Stomach (tissue), 9 donors: ENCODE results near the gene ATOH8. TPM values are rescaled to one million over a fixed set of nuclear protein-coding genes. Genes with fewer than 3 reads are reported as not detected.

Experiments used
- DNase-seq, 2 donors: peaks; one replicate each; pipeline versions ENCODE4 v3.0.0 to v3.0.0-alpha.2; 2013 to 2019
- H3K27ac ChIP-seq, 5 donors: fragments of 200-600 bp in 4 of 5; sonication (generic) in 4 of 5; one replicate each; pipeline ENCODE4 v1.5.1; 2013 to 2019; ENCODE audit warnings: mild to moderate bottlenecking in 1 of 5, moderate library complexity in 1 of 5
- H3K27me3 ChIP-seq, 3 donors: fragments of 200-600 bp; sonication (generic); one replicate each; pipeline ENCODE4 v1.5.1; 2017 to 2019; ENCODE audit warnings: mixed run types in 1 of 3
- H3K36me3 ChIP-seq, 4 donors: fragments of 200-600 bp; sonication (generic); 1 replicate in 3 of 4; 2 replicates in 1 of 4; pipeline ENCODE4 v1.5.1; 2016 to 2019
- H3K4me1 ChIP-seq, 4 donors: fragments of 200-600 bp; sonication (generic); one replicate each; pipeline ENCODE4 v1.5.1; 2016 to 2019
- H3K4me3 ChIP-seq, 4 donors: fragments of 200-600 bp; sonication (generic) in 3 of 4; one replicate each; pipeline ENCODE4 v1.5.1; 2016 to 2019; ENCODE audit warnings: mild to moderate bottlenecking in 1 of 4
- H3K9me3 ChIP-seq, 4 donors: fragments of 200-600 bp; sonication (generic); one replicate each; pipeline ENCODE4 v1.5.1; 2016 to 2019
- CTCF ChIP-seq, 7 experiments: fragments of 450-650 bp in 4 of 7; fragments of 200-600 bp in 3 of 7; sonication (generic) in 3 of 7; IDR thresholded peaks; one replicate each; pipeline ENCODE4 v1.5.1; 2016 to 2019; ENCODE audit warnings: antibody characterized with exemption in 7 of 7, control low read depth in 2 of 7, mild to moderate bottlenecking in 1 of 7
- EP300 ChIP-seq: sonication (generic); formaldehyde crosslinking; IDR thresholded peaks from one replicate; pipeline ENCODE4 v1.6.1; 2017; ENCODE audit warnings: antibody characterized with exemption
- POLR2A ChIP-seq, 4 donors: fragments of 450-650 bp; IDR thresholded peaks; one replicate each; pipeline ENCODE4 v1.6.1; 2016; ENCODE audit warnings: antibody characterized with exemption in 4 of 4, control low read depth in 2 of 4, mild to moderate bottlenecking in 1 of 4, moderate library complexity in 1 of 4
- POLR2AphosphoS5 ChIP-seq, 3 donors: sonication (generic); formaldehyde crosslinking; IDR thresholded peaks; one replicate each; pipeline ENCODE4 v1.6.1; 2016; ENCODE audit warnings: antibody characterized with exemption in 3 of 3
- WGBS, 5 donors: extraction: QIAGEN DNeasy Blood & Tissue Kit in 3 of 5; methylation state at CpG; one replicate each; pipeline versions ENCODE4 v1.1.5 to v1.1.7; 2013 to 2018; 5-methylcytosine and 5-hydroxymethylcytosine counted together
- intact Hi-C: fragments of 100-400 bp; cut with DNase I; formaldehyde crosslinking; loops from one replicate; pipeline ENCODE4 v1.15.1; 2023; ENCODE audit warnings: low total_unique reads
- polyA plus RNA-seq, 3 donors: library from polyadenylated mRNA; stranded (reverse); fragments of 200-250 nt; gene quantifications; one replicate each; pipeline ENCODE4 v1.2.3, GENCODE V29; 2013
- total RNA-seq, 5 donors: library from RNA; depleted of rRNA; stranded (reverse); fragments of >200 nt; gene quantifications; one replicate each; pipeline versions ENCODE4 v1.1.0 to v1.2.3, GENCODE V29; 2014 to 2016
- donor health status: healthy with polysubstance abuse.
- donor health status: Bipolar disorder and iron deficiency.
- donor health status: healthy.

The ATOH8 gene
- total and polyA plus RNA-seq, 8 donors: 2.3 to 23.2 (median 13.3) TPM

DNA sequence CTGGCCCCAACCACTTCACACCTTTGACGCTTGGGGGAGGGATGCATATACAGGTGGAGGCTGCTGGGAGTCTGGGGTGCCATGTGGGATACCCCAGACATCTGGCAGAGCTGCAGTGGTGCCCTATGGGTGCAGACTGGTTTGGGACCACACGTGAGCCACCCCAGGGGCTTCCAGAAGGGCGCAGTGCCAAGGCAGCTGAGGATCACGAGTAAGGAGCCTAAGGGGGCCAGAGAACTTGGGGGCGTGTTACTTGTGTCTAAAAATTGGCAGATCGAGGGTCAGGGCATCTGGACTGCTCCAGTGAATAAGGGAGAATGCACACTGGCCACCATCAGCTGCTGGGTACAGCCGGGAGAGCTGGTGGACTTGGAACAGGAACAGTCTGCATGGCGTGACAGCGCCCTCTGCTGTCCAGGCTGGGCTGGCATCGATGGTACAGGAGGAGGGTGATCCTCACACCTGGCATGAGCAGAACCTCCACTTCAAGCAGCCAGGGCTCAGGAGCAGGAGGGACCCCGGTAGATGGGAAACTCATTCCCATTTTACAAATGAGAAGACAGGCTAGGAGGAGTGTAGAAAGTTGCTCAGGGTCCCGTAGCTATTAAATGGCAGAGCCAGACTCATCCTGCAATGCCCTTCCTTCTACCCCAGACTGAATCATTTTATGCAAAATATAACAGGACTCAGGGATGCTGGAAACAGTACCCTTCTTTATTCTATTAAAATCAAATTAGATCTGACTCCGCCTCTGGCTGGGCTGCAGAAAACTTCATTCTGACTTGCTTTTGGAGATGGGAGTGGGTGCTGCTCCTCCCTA is 60.4 kb downstream of the ATOH8 start:
- intact Hi-C loops: loop anchor here (5.0 to 10.0 kb wide), 2 partner anchors 59 to 87 kb away; partner anchors contain the start of gene ATOH8
- WGBS, 5 donors: 29 to 33% (median 29%) methylated on average over 13 of the region's 13 CpGs

DNA sequence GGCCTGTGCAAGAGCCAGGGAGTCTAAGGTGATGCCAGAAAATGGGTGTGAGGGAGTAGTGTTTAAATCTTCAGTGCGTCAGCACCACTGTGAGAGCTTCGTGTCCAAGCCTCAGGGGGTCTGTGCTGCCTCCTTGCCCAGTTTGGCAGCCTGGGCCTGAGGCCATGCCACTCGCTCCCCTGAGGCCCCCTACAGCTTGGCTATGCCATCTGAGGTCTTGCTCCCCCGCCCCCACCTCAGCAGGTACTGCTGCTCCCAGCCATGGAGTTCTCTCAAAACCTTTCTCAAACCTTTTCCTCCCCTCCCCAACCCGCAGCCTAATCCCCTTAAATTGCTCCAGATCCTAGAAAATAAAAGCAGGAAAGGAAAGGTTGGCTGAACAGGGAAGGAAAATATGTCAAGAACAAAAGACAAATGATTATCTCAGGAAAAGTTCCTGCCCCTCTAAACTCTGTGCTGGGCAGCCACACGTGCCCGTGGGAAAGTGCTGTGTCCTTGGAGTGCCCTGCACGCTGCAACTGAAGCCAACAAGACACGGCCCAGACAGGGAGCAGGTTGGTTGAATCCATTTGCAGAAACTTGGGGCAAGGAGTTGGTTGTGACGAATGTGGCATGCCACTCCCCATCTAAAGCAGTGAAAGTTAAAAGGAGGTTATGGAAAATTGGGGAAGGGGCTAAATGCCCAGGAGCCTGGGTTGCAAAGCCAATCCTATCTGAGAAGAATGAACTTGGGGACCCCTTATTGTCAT is 61.2 kb downstream of the ATOH8 start:
- 71 to 79% (median 74%) methylated on average over 10 of the region's 10 CpGs for WGBS, 5 donors
- no peak for TF ChIP-seq POLR2AphosphoS5 (IDR thresholded peaks at IDR 0.05)
- TF ChIP-seq CTCF (IDR thresholded peaks at IDR 0.05): no peak
- TF ChIP-seq POLR2A (IDR thresholded peaks at IDR 0.05): no peak
- TF ChIP-seq EP300: no peak
- intact Hi-C loops: loop anchor here (5.0 to 10.0 kb wide), 2 partner anchors 60 to 88 kb away; partner anchors contain the start of gene ATOH8

More for the DNA sequence above, 60.4 kb downstream of the ATOH8 start:
- no peak overlapping the region for H3K4me3 ChIP-seq
- no peaks in the 10 kb centered on the region for H3K36me3 ChIP-seq
- no peak overlapping the region for H3K27ac ChIP-seq
- peaks cover 14 to 32% (median 21%) of the 10 kb centered on the region in 4 donors for H3K4me1 ChIP-seq
- H3K9me3 ChIP-seq: no peaks in the 10 kb centered on the region
- TF ChIP-seq EP300 (no peak), CTCF (IDR thresholded peaks at IDR 0.05) (peak in 6 of 7 experiments; percentile 67 to 96 (median 92)), POLR2AphosphoS5 (IDR thresholded peaks at IDR 0.05) (peak in 1 of 3 donors; percentile 79)
- no peaks in the 10 kb centered on the region for H3K27me3 ChIP-seq
- DNase-seq: peak; percentile 96

DNA sequence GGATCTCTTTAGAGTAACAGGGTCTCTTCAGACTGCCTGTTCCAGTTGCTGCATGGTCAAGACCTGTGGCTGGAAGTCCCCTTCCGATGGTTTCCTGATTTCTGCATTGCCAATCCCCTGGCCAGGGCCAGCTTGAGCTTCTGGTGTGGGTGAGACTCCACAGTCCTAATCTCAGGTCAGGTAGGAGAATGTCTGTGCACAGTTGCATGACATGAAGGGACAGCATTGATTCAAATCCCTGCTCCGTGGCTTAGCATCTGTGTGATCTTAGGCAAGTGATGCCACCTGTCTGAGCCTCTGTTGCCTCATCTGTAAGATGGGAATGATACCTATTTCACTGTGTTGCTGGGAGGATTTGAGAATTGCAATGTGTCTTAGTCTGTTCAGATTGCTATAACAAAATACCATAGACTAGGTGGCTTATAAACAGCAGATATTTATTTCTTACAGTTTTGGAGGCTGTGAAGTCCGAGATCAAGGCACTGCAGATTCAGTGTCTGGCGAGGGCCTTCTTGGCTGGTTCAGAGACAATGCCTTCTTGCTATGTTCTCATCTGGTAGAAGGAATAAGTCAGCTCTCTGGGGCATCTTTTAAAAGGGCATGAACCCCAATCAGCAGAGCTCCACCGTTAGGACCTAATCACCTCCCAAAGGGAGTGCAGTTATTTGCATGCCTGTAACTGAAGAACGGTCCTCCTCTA is 66.2 kb downstream of the ATOH8 start:
- intact Hi-C loops: loop anchor here (10.0 kb wide), 1 partner anchor 65 kb away; the partner anchor contains the start of gene ATOH8
- Histone ChIP-seq H3K36me3 (no peaks in the 10 kb centered on the region), H3K9me3 (no peaks in the 10 kb centered on the region), H3K4me1 (no peaks in the 10 kb centered on the region), H3K4me3 (no peak overlapping the region), H3K27ac (no peak overlapping the region), H3K27me3 (no peaks in the 10 kb centered on the region)
- WGBS, 5 donors: 69 to 77% (median 75%) methylated on average over 6 of the region's 6 CpGs
- no peak for TF ChIP-seq CTCF (IDR thresholded peaks at IDR 0.05)
- DNase-seq: no peak

More for the DNA sequence above, 61.2 kb downstream of the ATOH8 start:
- Histone ChIP-seq H3K27ac (no peak overlapping the region), H3K36me3 (no peaks in the 10 kb centered on the region), H3K4me3 (no peak overlapping the region), H3K9me3 (no peaks in the 10 kb centered on the region), H3K4me1 (peaks cover 14 to 32% (median 21%) of the 10 kb centered on the region in 4 donors), H3K27me3 (no peaks in the 10 kb centered on the region)
- DNase-seq: no peak

DNA sequence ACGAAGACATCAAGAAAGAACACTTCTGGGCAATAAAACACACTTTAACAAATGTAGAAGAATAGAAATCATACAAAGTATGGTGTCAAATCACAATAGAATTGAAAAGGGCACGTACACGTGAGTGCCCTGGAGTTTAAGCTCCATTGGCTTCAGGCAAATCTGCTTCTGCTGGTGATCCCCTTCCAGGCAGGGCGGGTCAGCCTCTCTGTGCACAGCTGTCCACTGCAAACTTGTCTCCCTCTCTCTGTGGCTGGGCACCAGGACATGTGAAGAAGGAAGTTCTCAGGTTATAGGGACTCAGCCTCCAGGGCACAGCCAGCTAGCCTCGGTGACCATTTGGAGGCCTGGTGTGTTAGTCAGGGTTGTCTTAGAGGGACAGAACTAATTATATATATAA is 69.0 kb downstream of the ATOH8 start:
- DNase-seq: no peak
- no peak overlapping the region for H3K27ac ChIP-seq
- TF ChIP-seq CTCF (IDR thresholded peaks at IDR 0.05) (no peak), POLR2A (IDR thresholded peaks at IDR 0.05) (no peak), POLR2AphosphoS5 (IDR thresholded peaks at IDR 0.05) (no peak), EP300 (no peak)
- H3K9me3 ChIP-seq: no peaks in the 10 kb centered on the region
- H3K36me3 ChIP-seq: no peaks in the 10 kb centered on the region
- H3K4me1 ChIP-seq: peaks cover 0 to 10% (median 5%) of the 10 kb centered on the region in 4 donors
- peaks cover 0 to 3% (median 0%) of the 10 kb centered on the region in 3 donors for H3K27me3 ChIP-seq
- WGBS, 5 donors: 76 to 83% (median 80%) methylated on average over 5 of the region's 5 CpGs
- intact Hi-C loops: no loop called here
- no peak overlapping the region for H3K4me3 ChIP-seq
